Hypothalamus (tissue), 51 donors: ENCODE data around the gene TDRD3.

Experiments used
- DNase-seq, 51 donors: peaks; one replicate each; lab custom pipeline; 2025; lab: John Stamatoyannopoulos, UW

The TDRD3 gene

GRCh38 chr13:60572003-60572798 is 175.2 kb downstream of the TDRD3 start:
- no peak for DNase-seq

- DNase-seq: no peak
These were observed 175.8 kb downstream of the TDRD3 start for GRCh38 chr13:60572855-60573254.

DNA sequence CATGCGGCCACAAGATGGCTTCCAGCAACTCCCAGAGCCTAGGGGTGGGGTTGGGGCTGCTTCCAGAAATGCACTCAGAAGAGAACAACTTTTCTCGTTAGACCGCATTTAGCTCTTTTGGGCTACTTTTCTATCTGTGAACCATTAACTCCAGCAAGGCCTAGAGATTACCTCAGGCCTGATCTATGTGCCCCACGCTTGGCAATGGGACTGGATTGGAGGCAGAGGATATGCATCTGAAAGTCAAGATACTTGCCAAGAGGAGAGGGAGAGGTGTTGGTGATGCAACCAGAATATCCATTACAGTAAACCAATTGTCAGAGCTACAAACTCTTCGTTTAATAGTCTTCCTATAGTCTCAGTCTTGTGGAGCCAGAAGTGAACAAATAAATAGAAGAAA is 177.7 kb downstream of the TDRD3 start:
- DNase-seq: no peak

DNA sequence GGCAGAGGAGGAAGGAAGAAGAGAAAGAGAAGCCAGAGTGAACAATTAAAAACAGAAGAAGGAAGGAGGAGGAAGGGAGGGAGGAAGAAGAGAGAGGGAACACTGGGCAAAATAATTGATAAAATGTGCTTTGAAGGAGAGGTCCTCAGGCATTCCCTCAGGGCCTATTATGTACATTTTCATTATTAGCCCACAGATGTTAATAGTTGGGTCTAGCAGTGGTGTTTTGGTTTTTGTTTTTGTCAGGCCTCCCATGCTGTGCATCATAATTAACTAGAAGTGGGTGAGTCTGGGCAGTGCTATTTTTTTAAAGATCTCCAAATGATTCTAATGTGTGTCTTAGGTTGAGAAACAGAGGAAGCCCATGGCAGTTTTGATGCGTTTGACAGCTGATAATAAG is 178.1 kb downstream of the TDRD3 start:
- DNase-seq: no peak

- DNase-seq: no peak
These were observed 180.7 kb downstream of the TDRD3 start for GRCh38 chr13:60577761-60578160.

GRCh38 chr13:60583196-60583888 is 186.3 kb downstream of the TDRD3 start:
- DNase-seq: no peak

DNA sequence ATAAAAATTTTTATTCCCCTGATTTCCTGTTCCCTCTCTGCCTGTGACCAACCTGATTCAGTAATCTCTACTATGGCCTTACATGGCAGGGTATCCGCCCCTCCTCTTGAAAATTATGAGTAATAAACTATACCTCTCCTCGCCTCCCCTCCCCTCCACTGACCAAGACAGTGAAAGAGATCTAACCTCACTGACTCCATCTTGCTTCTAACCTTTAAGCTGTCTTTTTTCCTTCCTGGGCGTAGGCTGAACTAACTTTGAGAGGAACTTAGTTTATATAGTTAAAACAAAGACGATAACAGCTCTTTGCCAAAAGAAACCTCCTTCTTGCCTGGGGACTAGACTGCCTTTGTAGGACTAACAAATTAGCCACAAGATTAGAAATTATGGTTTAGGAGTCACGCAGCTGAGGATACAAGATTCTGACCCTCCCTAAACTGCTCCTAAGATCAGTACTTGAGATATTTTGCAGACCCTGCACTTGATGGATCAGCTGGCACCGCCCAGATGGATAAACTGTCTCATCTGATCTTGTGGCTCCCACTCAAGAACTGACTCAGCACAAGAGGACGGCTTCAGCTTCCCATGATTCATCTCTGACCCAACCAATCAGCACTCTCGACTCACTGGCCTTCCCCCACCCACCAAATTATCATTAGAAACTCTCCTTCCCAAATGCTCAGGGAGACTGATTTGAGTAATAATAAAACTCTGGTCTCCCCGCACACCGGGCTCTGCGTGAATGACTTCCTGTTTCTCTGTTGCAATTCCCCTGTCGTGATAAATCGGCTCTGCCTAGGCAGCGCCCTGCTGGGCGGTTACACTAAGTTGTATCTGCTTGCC is 187.1 kb downstream of the TDRD3 start:
- peak in 2 of 51 donors; percentile 5 to 13 for DNase-seq

- DNase-seq: peak in 26 of 51 donors; percentile 2 to 57 (median 20)
These were observed 188.0 kb downstream of the TDRD3 start for GRCh38 chr13:60584976-60585375.

DNA sequence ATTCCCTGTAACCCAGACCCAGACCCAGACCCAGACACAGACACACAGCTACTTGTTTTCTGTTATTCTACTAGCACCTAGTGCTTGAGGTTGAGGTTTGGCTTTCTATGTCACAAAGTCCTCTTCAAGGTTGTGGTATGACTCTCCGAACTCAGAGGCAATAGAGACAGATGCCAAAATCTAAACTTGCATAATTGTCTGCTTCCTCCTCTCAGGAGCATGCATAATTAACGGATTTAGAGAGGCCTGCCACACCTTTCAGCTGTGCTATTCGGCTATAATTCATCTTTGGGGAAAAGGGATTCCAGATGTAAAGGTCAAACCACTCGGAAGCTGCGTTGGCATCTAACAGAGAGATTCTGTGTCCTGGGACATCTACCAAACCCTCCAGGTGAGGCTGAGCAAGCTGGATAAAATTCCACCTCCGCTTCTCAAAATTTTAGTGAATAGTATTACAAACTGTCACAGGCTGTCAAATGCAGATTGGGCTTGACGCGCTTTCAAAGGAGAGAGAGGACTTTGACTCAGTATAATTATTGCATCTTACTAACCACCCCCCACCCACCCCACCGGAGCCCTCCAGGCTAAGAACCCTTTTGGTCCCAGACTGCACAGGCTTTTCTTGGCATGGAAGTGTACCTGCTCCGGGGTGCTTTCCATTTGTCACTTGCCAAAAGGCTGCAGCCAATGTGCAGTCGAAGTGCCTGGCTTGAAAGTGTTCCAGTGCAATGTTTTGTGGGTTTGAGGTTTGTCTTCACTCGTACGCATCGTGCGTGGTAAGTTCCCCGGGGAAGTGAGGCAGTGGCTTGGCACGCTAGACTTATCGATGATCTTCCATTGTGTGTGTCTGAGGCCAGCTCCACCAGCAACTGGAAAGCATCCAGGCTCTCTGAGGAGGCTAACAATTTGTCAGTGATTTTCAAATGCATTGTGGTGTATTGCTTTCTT is 194.1 kb downstream of the TDRD3 start:
- peak in 3 of 51 donors; percentile 1 to 5 (median 2) for DNase-seq

- DNase-seq: no peak
These were observed 206.0 kb downstream of the TDRD3 start for GRCh38 chr13:60603049-60603448.

DNA sequence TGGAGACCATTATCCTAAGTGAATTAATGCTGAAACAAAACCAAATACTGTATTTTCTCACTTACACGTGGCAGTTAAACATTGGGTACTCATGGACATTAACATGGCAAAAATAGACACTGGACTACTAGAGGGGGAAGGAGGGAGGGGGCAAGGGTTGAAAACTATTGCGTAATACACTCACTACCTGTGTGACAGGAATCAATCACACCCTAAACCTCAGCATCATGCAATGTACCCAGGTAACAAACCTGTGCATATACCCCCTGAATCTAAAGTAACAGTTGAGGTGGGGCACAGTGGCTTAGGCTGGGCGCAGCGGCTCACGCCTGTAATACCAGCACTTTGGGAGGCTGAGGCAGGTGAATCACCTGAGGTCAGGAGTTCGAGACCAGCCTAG is 207.0 kb downstream of the TDRD3 start:
- DNase-seq: no peak

- no peak for DNase-seq
These were observed 211.9 kb downstream of the TDRD3 start for GRCh38 chr13:60608954-60609353.

- no peak for DNase-seq
These were observed 214.5 kb downstream of the TDRD3 start for GRCh38 chr13:60611523-60611922.

GRCh38 chr13:60612593-60612992 is 215.6 kb downstream of the TDRD3 start:
- DNase-seq: no peak

DNA sequence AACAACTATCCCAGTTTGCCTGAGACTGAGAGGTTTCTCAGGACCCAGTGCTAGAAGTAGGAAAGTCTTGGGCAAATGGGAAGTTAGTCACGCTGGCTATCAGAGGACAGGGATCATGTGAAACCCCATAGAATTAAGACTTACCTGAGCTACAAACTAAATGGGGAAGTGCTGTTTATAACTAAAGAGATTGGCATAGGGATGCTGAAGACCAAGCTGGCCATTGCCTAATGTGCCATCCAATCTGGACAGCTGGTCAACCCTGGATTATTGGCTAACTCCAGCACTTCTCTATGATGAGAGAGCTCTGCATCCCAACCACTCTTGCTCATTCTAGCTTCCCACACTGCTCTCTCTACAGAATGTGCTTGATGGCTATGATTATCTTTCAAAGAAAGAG is 216.1 kb downstream of the TDRD3 start:
- DNase-seq: no peak

DNA sequence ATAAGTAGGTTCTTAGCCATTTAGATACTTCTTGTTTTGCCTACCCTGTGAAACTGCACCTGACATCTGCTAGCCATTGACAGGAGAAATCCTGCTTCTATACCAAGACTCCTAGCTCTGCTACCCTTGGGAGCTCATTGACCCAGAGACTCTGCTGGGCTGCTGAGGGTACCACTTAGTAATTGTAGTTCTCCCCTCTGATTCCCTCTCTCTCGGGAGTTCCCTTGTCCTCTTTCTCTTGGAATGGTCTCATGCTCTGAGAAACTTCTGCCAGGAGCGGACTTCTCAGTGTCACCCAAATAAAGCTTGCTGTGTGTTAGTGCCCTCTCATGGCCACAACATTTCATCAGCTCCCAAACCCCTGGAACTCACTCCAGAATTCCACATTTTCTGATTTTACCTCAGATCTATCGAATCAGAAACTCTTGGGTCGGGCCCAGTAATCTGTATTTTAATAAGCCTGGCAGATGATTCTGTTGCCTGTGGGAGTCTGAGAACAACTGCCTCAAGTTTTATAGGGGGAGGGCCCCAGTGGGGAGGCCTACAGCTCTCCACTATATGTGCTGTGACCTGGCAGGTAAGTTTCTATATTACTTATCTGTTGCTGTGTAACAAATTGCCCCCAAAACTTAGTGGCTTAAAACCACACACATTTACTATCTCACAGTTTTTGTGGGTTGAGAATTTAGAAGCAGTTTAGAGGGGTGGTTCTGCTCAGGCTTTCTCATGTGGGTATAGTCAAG is 221.1 kb downstream of the TDRD3 start:
- DNase-seq: peak in 8 of 51 donors; percentile 1 to 29 (median 2)

DNA sequence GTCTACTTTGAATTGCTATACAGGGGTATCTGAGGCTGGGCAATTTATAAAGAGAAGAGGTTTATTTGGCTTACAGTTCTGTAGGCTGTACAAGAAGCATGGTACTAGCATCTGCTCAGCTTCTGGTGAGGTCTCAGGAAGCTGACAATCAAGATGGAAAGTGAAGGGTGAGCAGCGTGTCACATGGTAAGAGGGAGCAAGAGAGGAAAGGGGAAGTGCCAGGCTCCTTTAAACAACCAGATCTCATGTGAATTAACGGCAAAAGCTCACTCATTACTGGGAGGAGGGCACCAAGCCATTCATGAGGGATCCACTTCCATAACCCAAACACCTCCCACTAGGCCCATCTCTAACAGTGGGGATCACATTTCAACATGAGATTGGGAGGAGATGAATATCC is 222.4 kb downstream of the TDRD3 start:
- DNase-seq: no peak

DNA sequence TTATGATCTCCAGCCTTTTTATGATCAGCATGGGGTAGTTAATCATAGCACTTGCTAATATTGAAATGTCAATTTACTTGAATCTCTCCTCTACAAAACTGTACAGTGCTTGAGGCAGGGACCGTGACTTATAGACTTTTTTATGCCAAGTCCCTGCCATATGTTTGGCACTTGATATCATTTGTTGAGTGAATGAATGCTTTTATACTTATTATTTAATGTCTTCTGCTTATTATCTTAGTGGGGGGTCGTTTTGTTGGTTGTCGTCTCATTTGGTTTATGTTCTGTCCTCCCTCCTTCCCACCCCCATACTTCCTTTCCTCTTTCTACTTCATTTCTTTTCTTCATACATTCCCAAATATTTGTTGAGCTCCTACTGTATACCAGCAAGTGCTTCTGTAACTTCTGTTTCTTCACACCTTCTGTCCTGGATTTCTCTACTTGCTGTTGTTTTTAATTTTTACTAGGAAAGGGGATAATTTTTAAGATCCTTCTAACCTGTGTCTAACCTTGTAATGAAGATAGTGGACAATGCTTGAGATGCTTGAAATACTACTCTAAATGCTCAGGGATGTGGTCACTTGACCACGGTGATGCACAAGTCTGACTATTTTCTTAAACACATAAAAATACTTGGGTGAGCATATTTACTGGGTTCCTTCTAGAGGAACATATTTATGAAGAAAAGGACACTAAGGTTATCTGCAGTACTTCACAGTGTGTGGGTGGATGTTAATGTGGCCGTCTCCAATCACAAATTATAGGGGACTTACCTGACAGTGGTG is 223.8 kb downstream of the TDRD3 start:
- DNase-seq: no peak

DNA sequence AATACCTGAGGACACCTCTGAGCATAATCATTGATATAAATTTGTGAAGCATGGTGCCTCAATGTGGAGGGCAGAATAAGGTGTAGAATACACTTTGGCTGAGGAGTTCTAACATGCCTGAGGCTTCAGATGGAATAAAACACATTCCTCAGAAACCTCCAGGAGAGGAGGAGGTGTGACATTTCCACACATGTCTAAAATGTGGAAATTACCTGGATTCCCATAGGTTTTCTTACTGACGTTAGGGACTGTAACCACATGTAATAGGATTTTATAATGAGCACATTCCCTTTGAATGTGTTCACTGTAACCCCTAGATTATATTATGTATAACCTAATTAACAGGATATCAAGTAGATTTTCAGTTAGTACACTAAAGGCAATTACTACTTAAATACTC is 226.1 kb downstream of the TDRD3 start:
- no peak for DNase-seq
